Body of pancreas (tissue), 4 donors: ENCODE data around the gene CPN2. TPM values are rescaled to one million over a fixed set of nuclear protein-coding genes. Genes with fewer than 3 reads are reported as not detected.

Source experiments
- ATAC-seq: fragments of 150-250 bp; one replicate; pipeline ENCODE4 v1.9.1; 2016
- DNase-seq, 4 donors: peaks; one replicate each; pipeline ENCODE4 v3.0.0-alpha.2; 2019
- H3K27ac ChIP-seq, 4 donors: fragments of 200-600 bp; sonication (generic); 1 replicate in 3 of 4; 2 replicates in 1 of 4; pipeline versions ENCODE4 v1.5.1 to v1.6.1; 2016 to 2019; ENCODE audit warnings: mild to moderate bottlenecking in 1 of 4, mixed read lengths in 1 of 4, moderate library complexity in 1 of 4
- H3K27me3 ChIP-seq, 2 donors: fragments of 200-600 bp; sonication (generic); one replicate each; pipeline ENCODE4 v1.6.0; 2016; ENCODE audit warnings: mild to moderate bottlenecking in 1 of 2
- H3K36me3 ChIP-seq, 2 donors: fragments of 200-600 bp; sonication (generic); replicated peaks in 1 of 2; 2 replicates each; pipeline ENCODE4 v1.5.1; 2016; ENCODE audit warnings: low read depth in 2 of 2; ENCODE audit not compliant: insufficient read depth in 1 of 2
- H3K4me1 ChIP-seq: fragments of 200-600 bp; sonication (generic); one replicate; pipeline ENCODE4 v1.6.0; 2016
- H3K4me3 ChIP-seq, 2 donors: fragments of 200-600 bp; sonication (generic); 1 replicate in 1 of 2; 2 replicates in 1 of 2; pipeline ENCODE4 v1.5.1; 2016 to 2019
- H3K9me3 ChIP-seq, 3 donors: fragments of 200-600 bp; sonication (generic); 1 replicate in 2 of 3; 2 replicates in 1 of 3; pipeline ENCODE4 v1.5.1; 2016
- CTCF ChIP-seq, 7 experiments: fragments of 450-650 bp in 4 of 7; fragments of 200-600 bp in 3 of 7; sonication (generic) in 3 of 7; IDR thresholded peaks; one replicate each; pipeline ENCODE4 v1.5.1; 2016 to 2019; ENCODE audit warnings: antibody characterized with exemption in 7 of 7
- POLR2A ChIP-seq, 3 donors: fragments of 450-650 bp; IDR thresholded peaks; one replicate each; pipeline ENCODE4 v1.6.1; 2016; ENCODE audit warnings: antibody characterized with exemption in 3 of 3, mild to moderate bottlenecking in 2 of 3
- WGBS, 2 donors: methylation state at CpG; one replicate each; pipeline ENCODE4 v1.1.5; 2017; 5-methylcytosine and 5-hydroxymethylcytosine counted together
- intact Hi-C: fragments of 100-400 bp; cut with DNase I; formaldehyde crosslinking; loops from one replicate; pipeline ENCODE4 v1.15.1; 2023
- total RNA-seq, 2 donors: library from RNA; depleted of rRNA; stranded (reverse); fragments of >200 nt; gene quantifications; one replicate each; pipeline ENCODE4 v1.1.0, GENCODE V29; 2016

The CPN2 gene
- total RNA-seq, 2 donors from 2014 or later: not detected

DNA sequence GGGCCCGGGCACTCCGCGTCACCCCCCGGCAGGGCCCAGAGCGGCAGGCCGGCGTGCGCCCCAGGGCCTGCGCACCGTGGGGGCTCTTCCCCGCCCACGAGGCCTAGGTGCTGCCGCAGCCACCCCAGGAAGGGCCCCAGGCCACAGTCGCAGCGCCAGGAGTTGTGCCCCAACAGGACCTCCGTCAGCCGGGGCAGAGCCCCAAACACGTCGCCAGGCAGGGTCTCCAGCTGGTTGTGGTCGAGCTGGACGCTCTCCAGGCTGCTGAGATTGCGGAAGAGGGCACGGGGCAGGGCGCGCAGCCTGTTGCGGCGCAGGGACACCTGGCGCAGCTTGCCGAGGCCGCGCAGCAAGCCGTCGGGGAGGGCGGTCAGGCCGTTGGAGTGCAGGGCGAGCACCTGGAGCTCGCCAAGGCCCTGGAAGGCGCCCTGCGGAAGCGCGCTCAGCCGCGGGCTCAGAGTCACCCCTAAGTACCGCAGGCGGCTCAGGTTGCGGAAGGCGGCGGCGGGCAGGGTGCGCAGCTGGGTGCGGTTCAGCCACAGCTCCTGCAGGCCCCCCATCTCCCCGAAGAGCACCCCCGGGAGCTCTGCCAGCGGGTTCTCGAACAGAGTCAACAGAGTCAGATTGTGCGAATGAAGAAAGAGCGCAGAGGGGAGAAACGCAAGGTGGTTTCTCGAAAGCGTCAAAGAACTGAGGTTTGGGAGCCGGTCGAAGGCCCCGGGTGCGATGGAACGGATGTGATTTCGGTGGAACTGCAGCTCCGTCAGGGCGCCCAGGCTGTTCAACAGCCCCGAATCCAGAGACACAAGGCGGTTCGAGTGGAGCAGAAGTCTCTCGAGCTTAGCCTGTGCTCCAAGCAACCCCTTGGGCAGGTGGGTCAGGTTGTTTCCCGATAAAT lies 46.0 kb upstream of the CPN2 start:
- TF ChIP-seq CTCF (IDR thresholded peaks at IDR 0.05) (no peak), POLR2A (IDR thresholded peaks at IDR 0.05) (no peak)
- intact Hi-C loops: no loop called here
- Histone ChIP-seq H3K4me3 (no peak overlapping the region), H3K9me3 (no peaks in the 10 kb centered on the region), H3K4me1 (peaks cover 21% of the 10 kb centered on the region), H3K27me3 (peaks cover 0 to 9% of the 10 kb centered on the region in 2 donors), H3K27ac (no peak overlapping the region), H3K36me3 (no peaks in the 10 kb centered on the region)
- 6 to 7% methylated on average over 17 to 71 of the region's 73 CpGs for WGBS, 2 donors
- DNase-seq (no peak), ATAC-seq (no peak)

GRCh38 chr3:194396539-194396858 lies 45.4 kb upstream of the CPN2 start:
- H3K27ac ChIP-seq: no peak overlapping the region
- no peak overlapping the region for H3K4me3 ChIP-seq
- peaks cover 0 to 9% of the 10 kb centered on the region in 2 donors for H3K27me3 ChIP-seq
- 18 to 48% methylated on average over 7 to 13 of the region's 13 CpGs for WGBS, 2 donors
- intact Hi-C loops: no loop called here
- H3K4me1 ChIP-seq: peaks cover 21% of the 10 kb centered on the region
- ATAC-seq: no peak
- no peaks in the 10 kb centered on the region for H3K36me3 ChIP-seq
- H3K9me3 ChIP-seq: no peaks in the 10 kb centered on the region
- no peak for DNase-seq
- TF ChIP-seq CTCF (IDR thresholded peaks at IDR 0.05) (no peak), POLR2A (IDR thresholded peaks at IDR 0.05) (no peak)

- 58 to 60% methylated on average over 26 of the region's 26 CpGs for WGBS, 2 donors
- Histone ChIP-seq H3K9me3 (no peaks in the 10 kb centered on the region), H3K4me3 (no peak overlapping the region), H3K27me3 (peaks cover 0 to 9% of the 10 kb centered on the region in 2 donors), H3K4me1 (peaks cover 21% of the 10 kb centered on the region), H3K27ac (no peak overlapping the region), H3K36me3 (no peaks in the 10 kb centered on the region)
- ATAC-seq (no peak), DNase-seq (no peak)
- intact Hi-C loops: no loop called here
- TF ChIP-seq CTCF (IDR thresholded peaks at IDR 0.05): no peak
- no peak for TF ChIP-seq POLR2A (IDR thresholded peaks at IDR 0.05)
Measured at GRCh38 chr3:194395778-194396538, 44.8 kb upstream of the CPN2 start.

- no peak overlapping the region for H3K4me3 ChIP-seq
- no peaks in the 10 kb centered on the region for H3K36me3 ChIP-seq
- peaks cover 0 to 9% of the 10 kb centered on the region in 2 donors for H3K27me3 ChIP-seq
- TF ChIP-seq CTCF (IDR thresholded peaks at IDR 0.05) (no peak), POLR2A (IDR thresholded peaks at IDR 0.05) (no peak)
- H3K9me3 ChIP-seq: no peaks in the 10 kb centered on the region
- DNase-seq (no peak), ATAC-seq (no peak)
- no peak overlapping the region for H3K27ac ChIP-seq
- intact Hi-C loops: no loop called here
- 74 to 80% methylated on average over 5 of the region's 5 CpGs for WGBS, 2 donors
- peaks cover 21% of the 10 kb centered on the region for H3K4me1 ChIP-seq
Measured at GRCh38 chr3:194395212-194395611, 44.1 kb upstream of the CPN2 start.
